Left lung (tissue), 10 donors: ENCODE data around the gene DNAJC28. TPM values are rescaled to one million over a fixed set of nuclear protein-coding genes. Genes with fewer than 3 reads are reported as not detected.
"Not testable (repeated sequence)": the region's sequence is repeated elsewhere in the genome, so short reads cannot be mapped to it uniquely, and the experiment has no call there.

Experiments
- ATAC-seq: fragments of 200-7000 bp; cut with Tn5 transposase; one replicate; pipeline ENCODE4 v1.9.1; 2020; ENCODE audit warnings: moderate library complexity
- DNase-seq, 4 donors: peaks; one replicate each; pipeline ENCODE4 v3.0.0-alpha.2; 2013 to 2020
- H3K27ac ChIP-seq, 2 donors: fragments of 200-600 bp; sonication (generic) in 1 of 2; one replicate each; pipeline versions ENCODE4 v1.5.0 to v1.8.0; 2020 to 2021
- H3K27me3 ChIP-seq, 2 donors: fragments of 200-600 bp; sonication (generic) in 1 of 2; one replicate each; pipeline versions ENCODE4 v1.5.0 to v1.8.0; 2020 to 2021
- H3K36me3 ChIP-seq, 2 donors: fragments of 200-600 bp; sonication (generic) in 1 of 2; one replicate each; pipeline versions ENCODE4 v1.5.0 to v1.8.0; 2020 to 2021
- H3K4me1 ChIP-seq, 2 donors: fragments of 200-600 bp; one replicate each; pipeline ENCODE4 v1.8.0; 2021
- H3K4me3 ChIP-seq, 2 donors: fragments of 200-600 bp; sonication (generic) in 1 of 2; one replicate each; pipeline versions ENCODE4 v1.5.0 to v1.8.0; 2020 to 2021; ENCODE audit warnings: mild to moderate bottlenecking in 1 of 2
- H3K9me3 ChIP-seq, 2 donors: fragments of 200-600 bp; sonication (generic) in 1 of 2; one replicate each; pipeline versions ENCODE4 v1.5.0 to v1.8.0; 2020 to 2021
- intact Hi-C, 2 donors: fragments of 100-400 bp; cut with DNase I; formaldehyde crosslinking; loops; one replicate each; pipeline versions ENCODE4 v1.11.2 to v1.14.2; 2022
- polyA plus RNA-seq, 6 donors: library from polyadenylated mRNA; unstranded; fragments of 120-200 nt; gene quantifications; one replicate each; pipeline ENCODE4 v1.2.1, GENCODE V29; 2013; ENCODE audit not compliant: insufficient read length in 6 of 6
- total RNA-seq, 2 donors: library from RNA; stranded (reverse); fragmentation: NEBNext Ultra II Directional; extraction: Animal tissue kit (Norgen Biotek cat#: 25700); gene quantifications; one replicate each; pipeline ENCODE4 v1.2.1, GENCODE V29; 2021
- TF ChIP-seq, protein P1 (sequence below), 2 donors: fragments of 200-600 bp; sonication (generic) in 1 of 2; IDR thresholded peaks; one replicate each; pipeline versions ENCODE4 v1.5.0 to v1.8.0; 2021; ENCODE audit warnings: antibody characterized with exemption in 2 of 2
- donor health status: DM: no; HTN: yes; CAD: no.
- donor health status: DM: no; HTN: no; CAD: no.

The DNAJC28 gene
- total and polyA plus RNA-seq, 8 donors, result 1.2 to 4.3 (median 3.3) TPM

DNA sequence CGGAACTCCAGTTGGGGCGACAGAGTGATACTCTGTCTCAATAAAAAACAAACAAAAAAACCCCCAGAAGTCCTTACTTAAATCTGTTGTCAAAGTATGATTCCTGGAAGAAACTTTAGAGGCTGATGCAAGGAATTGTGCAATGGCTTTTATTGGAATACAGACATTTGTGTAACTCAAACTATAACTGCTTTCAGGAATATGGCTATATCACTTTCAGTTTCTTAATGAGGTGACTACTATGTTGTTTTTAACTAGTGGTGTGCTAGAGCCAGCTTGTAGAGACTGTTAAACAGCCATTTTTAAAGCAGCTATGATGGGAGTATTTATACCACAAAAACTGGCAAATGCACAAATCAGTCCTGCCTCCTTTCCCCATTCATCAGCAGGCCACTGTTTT is 22.7 kb upstream of the DNAJC28 start:
- no peaks in the 10 kb centered on the region for H3K9me3 ChIP-seq
- intact Hi-C loops, result no loop called here
- peak; percentile 30 for ATAC-seq
- no peak overlapping the region for H3K4me3 ChIP-seq
- DNase-seq, result peak in 2 of 4 donors; percentile 42 to 67
- peaks cover 0 to 10% of the 10 kb centered on the region in 2 donors for H3K4me1 ChIP-seq
- peaks cover 0 to 96% of the 10 kb centered on the region in 2 donors for H3K36me3 ChIP-seq
- H3K27ac ChIP-seq, result peak overlapping the region; percentile 14 to 26
- TF ChIP-seq, protein P1, sequence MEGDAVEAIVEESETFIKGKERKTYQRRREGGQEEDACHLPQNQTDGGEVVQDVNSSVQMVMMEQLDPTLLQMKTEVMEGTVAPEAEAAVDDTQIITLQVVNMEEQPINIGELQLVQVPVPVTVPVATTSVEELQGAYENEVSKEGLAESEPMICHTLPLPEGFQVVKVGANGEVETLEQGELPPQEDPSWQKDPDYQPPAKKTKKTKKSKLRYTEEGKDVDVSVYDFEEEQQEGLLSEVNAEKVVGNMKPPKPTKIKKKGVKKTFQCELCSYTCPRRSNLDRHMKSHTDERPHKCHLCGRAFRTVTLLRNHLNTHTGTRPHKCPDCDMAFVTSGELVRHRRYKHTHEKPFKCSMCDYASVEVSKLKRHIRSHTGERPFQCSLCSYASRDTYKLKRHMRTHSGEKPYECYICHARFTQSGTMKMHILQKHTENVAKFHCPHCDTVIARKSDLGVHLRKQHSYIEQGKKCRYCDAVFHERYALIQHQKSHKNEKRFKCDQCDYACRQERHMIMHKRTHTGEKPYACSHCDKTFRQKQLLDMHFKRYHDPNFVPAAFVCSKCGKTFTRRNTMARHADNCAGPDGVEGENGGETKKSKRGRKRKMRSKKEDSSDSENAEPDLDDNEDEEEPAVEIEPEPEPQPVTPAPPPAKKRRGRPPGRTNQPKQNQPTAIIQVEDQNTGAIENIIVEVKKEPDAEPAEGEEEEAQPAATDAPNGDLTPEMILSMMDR (IDR thresholded peaks at IDR 0.05), result no peak
- no peaks in the 10 kb centered on the region for H3K27me3 ChIP-seq

DNA sequence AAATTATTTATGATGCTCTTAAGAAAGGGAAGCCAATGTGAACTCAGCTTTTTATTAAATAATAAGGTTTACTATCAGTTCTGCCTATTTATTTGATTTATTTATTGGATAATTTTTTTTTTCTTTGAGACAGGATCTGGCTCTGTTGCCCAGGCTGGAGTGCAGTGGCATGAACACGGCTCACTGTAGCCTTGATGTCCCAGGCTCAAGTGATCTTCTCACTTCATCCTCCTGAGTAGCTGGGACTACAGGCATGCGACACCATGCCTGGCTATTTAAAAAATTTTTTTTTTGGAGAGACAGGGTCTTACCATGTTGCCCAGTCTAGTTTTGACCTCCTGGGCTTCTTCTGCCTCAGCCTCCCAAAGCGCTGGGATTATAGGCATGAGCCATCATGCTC is 21.0 kb upstream of the DNAJC28 start:
- H3K4me3 ChIP-seq, result no peak overlapping the region
- peaks cover 0 to 87% of the 10 kb centered on the region in 2 donors for H3K36me3 ChIP-seq
- TF ChIP-seq, protein P1 (IDR thresholded peaks at IDR 0.05), result no peak
- H3K27ac ChIP-seq, result no peak overlapping the region
- H3K27me3 ChIP-seq, result no peaks in the 10 kb centered on the region
- ATAC-seq, result no peak
- peaks cover 0 to 10% of the 10 kb centered on the region in 2 donors for H3K4me1 ChIP-seq
- no peaks in the 10 kb centered on the region for H3K9me3 ChIP-seq
- DNase-seq, result no peak
- intact Hi-C loops, result no loop called here

DNA sequence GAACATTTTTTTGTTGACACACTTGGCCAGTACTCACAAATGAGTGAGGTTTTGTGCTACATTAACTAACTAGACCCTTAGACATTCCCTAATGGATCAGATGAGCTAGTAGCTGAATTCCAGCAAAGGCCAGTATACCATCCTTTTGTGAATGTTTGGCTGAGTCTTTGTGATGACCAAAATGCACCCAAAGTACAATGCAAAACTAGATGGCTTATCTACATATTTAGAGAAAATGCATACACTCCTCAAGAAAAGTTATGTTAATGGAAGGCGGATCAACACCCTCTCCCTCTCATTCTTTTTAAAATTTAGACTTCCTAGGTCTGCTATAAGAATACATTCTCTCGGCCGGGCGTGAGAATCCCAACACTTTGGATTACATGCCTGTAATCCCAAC is 20.1 kb upstream of the DNAJC28 start:
- Histone ChIP-seq H3K27ac (no peak overlapping the region), H3K9me3 (no peaks in the 10 kb centered on the region), H3K4me3 (no peak overlapping the region), H3K4me1 (peaks cover 0 to 10% of the 10 kb centered on the region in 2 donors), H3K27me3 (no peaks in the 10 kb centered on the region), H3K36me3 (peaks cover 0 to 87% of the 10 kb centered on the region in 2 donors)
- ATAC-seq, result no peak
- TF ChIP-seq, protein P1 (IDR thresholded peaks at IDR 0.05), result no peak
- DNase-seq, result no peak
- intact Hi-C loops, result no loop called here

DNA sequence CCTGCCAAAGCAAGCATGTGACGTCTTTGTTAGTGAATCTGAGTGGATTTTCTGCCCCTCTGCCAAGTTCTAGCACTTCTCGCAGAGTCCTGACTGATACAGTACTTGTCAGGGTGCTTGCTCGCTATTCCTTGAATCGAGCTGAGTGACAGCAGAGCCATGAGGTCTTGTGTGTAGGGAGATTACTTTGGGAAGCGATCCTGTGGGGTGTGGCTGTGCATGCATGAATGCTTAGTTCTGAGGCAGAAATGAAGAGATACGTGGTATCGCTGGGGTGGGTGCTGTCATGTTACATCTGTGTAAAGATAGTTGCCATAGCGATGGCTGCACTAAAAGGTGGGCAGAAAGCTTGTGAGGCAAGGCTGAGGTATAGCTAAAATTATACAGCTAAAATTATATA is 19.3 kb upstream of the DNAJC28 start:
- Histone ChIP-seq H3K9me3 (no peaks in the 10 kb centered on the region), H3K4me3 (no peak overlapping the region), H3K27ac (no peak overlapping the region), H3K4me1 (peaks cover 0 to 10% of the 10 kb centered on the region in 2 donors), H3K27me3 (no peaks in the 10 kb centered on the region), H3K36me3 (peaks cover 0 to 82% of the 10 kb centered on the region in 2 donors)
- no peak for DNase-seq
- TF ChIP-seq, protein P1 (IDR thresholded peaks at IDR 0.05), result no peak
- no peak for ATAC-seq
- intact Hi-C loops, result no loop called here

DNA sequence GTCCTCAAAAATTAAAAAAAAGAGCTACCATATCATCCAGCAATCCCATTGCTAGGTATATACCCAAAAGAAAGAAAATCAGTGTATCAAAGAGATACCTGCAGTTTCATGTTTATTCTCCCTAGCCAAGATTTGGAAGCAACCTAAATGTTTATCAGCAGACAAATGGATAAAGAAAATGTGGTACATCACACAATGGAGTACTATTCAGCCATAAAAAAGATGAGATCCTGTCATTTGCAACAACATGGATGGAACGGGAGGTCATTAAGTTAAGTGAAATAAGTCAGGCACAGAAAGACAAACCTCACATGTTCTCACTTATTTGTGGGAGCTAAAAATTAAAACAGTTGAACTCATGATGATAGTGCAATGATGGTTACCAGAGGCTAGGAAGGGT is 15.5 kb upstream of the DNAJC28 start:
- ATAC-seq, H3K4me3 ChIP-seq, intact Hi-C loops, H3K27me3 ChIP-seq, H3K27ac ChIP-seq, DNase-seq, H3K4me1 ChIP-seq, H3K9me3 ChIP-seq: not testable (repeated sequence)
- peaks cover 0 to 79% of the 10 kb centered on the region in 2 donors for H3K36me3 ChIP-seq

DNA sequence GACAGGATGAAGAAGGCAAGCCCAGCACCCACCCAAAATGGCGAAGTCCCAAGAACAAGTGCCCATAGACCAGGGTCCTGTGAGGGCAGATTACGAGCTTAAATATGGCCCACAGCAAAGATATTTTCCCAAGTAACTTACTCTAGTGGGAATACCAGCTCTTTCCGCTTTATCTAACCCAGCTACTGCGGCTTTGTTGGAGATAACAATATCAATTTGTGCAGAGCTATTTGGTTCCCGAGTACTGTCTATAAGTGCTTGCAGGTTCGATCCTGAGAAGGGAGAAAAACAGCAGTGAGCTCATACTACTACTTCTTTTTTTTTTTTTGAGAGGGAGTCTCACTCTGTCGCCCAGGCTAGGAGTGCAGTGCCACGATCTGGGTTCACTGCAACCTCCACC is 14.3 kb upstream of the DNAJC28 start:
- ATAC-seq (no peak), DNase-seq (no peak)
- no peak overlapping the region for H3K4me3 ChIP-seq
- intact Hi-C loops, result no loop called here
- H3K9me3 ChIP-seq, result no peaks in the 10 kb centered on the region
- H3K4me1 ChIP-seq, result no peaks in the 10 kb centered on the region
- H3K27ac ChIP-seq, result no peak overlapping the region
- peaks cover 0 to 67% of the 10 kb centered on the region in 2 donors for H3K36me3 ChIP-seq
- no peaks in the 10 kb centered on the region for H3K27me3 ChIP-seq
- TF ChIP-seq, protein P1 (IDR thresholded peaks at IDR 0.05), result no peak
